ENCODE results near the gene WDR37.
"Not testable (repeated sequence)": the region's sequence is repeated elsewhere in the genome, so short reads cannot be mapped to it uniquely, and the experiment has no call there.

Gene WDR37

GRCh38 chr10:1041514-1041913 is 14.7 kb upstream of the WDR37 start:
- no peak for DNase-seq (ENCODE audit: low read depth in 2 of 2)

GRCh38 chr10:1043532-1043995 is 12.6 kb upstream of the WDR37 start:
- DNase-seq (ENCODE audit: low read depth in 2 of 2): no peak

GRCh38 chr10:1044146-1044545 is 12.0 kb upstream of the WDR37 start:
- no peak for DNase-seq (ENCODE audit: low read depth in 2 of 2)

- DNase-seq (ENCODE audit: low read depth in 2 of 2): no peak
These were observed 11.2 kb upstream of the WDR37 start for GRCh38 chr10:1044964-1045363.

GRCh38 chr10:1045415-1045814 is 10.8 kb upstream of the WDR37 start:
- no peak for DNase-seq (ENCODE audit: low read depth in 2 of 2)

GRCh38 chr10:1047937-1048336 is 8.2 kb upstream of the WDR37 start:
- DNase-seq (ENCODE audit: low read depth in 2 of 2): no peak

- DNase-seq (ENCODE audit: low read depth in 2 of 2): no peak
These were observed 7.8 kb upstream of the WDR37 start for GRCh38 chr10:1048349-1048731.

GRCh38 chr10:1048732-1049424 is 7.3 kb upstream of the WDR37 start, which contains the start of gene IDI1:
IDI1 (minus strand) TSS chr10:1049119; CDS start chr10:1049003, 116 bp downstream.
- DNase-seq (ENCODE audit: low read depth in 2 of 2): peak; percentile 93 to 94

- DNase-seq (ENCODE audit: low read depth in 2 of 2): no peak
These were observed 6.7 kb upstream of the WDR37 start for GRCh38 chr10:1049425-1049958.

- no peak for DNase-seq (ENCODE audit: low read depth in 2 of 2)
These were observed 6.0 kb upstream of the WDR37 start for GRCh38 chr10:1050145-1050544.

GRCh38 chr10:1050554-1050953 is 5.6 kb upstream of the WDR37 start:
- DNase-seq (ENCODE audit: low read depth in 2 of 2): no peak

- DNase-seq (ENCODE audit: low read depth in 2 of 2): no peak
These were observed 1.5 kb upstream of the WDR37 start for GRCh38 chr10:1054684-1055083.

GRCh38 chr10:1057106-1057657 is 997 bp downstream of the WDR37 start:
- no peak for DNase-seq (ENCODE audit: low read depth in 2 of 2)

GRCh38 chr10:1058017-1058416 is 1.8 kb downstream of the WDR37 start:
- no peak for DNase-seq (ENCODE audit: low read depth in 2 of 2)

GRCh38 chr10:1059902-1060301 is 3.7 kb downstream of the WDR37 start:
- no peak for DNase-seq (ENCODE audit: low read depth in 2 of 2)

- DNase-seq (ENCODE audit: low read depth in 2 of 2): no peak
These were observed 6.0 kb downstream of the WDR37 start for GRCh38 chr10:1061930-1062774.

- no peak for DNase-seq (ENCODE audit: low read depth in 2 of 2)
These were observed 7.2 kb downstream of the WDR37 start for GRCh38 chr10:1063232-1063865.

- DNase-seq (ENCODE audit: low read depth in 2 of 2): no peak
These were observed 8.7 kb downstream of the WDR37 start for GRCh38 chr10:1064964-1065247.

GRCh38 chr10:1066734-1067133 is 10.5 kb downstream of the WDR37 start:
- not testable (repeated sequence) for DNase-seq (ENCODE audit: low read depth in 2 of 2)

- no peak for DNase-seq (ENCODE audit: low read depth in 2 of 2)
These were observed 12.5 kb downstream of the WDR37 start for GRCh38 chr10:1068380-1069361.

- no peak for DNase-seq (ENCODE audit: low read depth in 2 of 2)
These were observed 14.7 kb downstream of the WDR37 start for GRCh38 chr10:1070919-1071318.

Data from stimulated activated CD4-positive, alpha-beta T cell treated with anti-CD3 and anti-CD28 coated beads, Interleukin-15, amount 100 ng/mL, for 48 hours (primary cell).